AG10803 (cell line): ENCODE data around the gene SHD.

Source experiments
- DNase-seq: peaks from one replicate; pipeline ENCODE4 v3.0.0; 2010; ENCODE audit warnings: low read depth
- H3K4me3 ChIP-seq: 2 replicates; pipeline ENCODE4 v1.5.1; 2011; ENCODE audit warnings: mild to moderate bottlenecking, low read length, control low read depth
- TF ChIP-seq, protein P1 (sequence below): conservative IDR thresholded peaks from 2 replicates; pipeline ENCODE4 v1.5.1; 2011; ENCODE audit warnings: mild to moderate bottlenecking, low read length, control low read depth, inconsistent platforms

Gene SHD

GRCh38 chr19:4297901-4298809, 19.1 kb downstream of the SHD start:
- no peak for DNase-seq
- H3K4me3 ChIP-seq = no peak overlapping the region
- TF ChIP-seq, protein P1, sequence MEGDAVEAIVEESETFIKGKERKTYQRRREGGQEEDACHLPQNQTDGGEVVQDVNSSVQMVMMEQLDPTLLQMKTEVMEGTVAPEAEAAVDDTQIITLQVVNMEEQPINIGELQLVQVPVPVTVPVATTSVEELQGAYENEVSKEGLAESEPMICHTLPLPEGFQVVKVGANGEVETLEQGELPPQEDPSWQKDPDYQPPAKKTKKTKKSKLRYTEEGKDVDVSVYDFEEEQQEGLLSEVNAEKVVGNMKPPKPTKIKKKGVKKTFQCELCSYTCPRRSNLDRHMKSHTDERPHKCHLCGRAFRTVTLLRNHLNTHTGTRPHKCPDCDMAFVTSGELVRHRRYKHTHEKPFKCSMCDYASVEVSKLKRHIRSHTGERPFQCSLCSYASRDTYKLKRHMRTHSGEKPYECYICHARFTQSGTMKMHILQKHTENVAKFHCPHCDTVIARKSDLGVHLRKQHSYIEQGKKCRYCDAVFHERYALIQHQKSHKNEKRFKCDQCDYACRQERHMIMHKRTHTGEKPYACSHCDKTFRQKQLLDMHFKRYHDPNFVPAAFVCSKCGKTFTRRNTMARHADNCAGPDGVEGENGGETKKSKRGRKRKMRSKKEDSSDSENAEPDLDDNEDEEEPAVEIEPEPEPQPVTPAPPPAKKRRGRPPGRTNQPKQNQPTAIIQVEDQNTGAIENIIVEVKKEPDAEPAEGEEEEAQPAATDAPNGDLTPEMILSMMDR = no peak

- TF ChIP-seq, protein P1 = no peak
- no peak overlapping the region for H3K4me3 ChIP-seq
- DNase-seq = no peak
Measured at GRCh38 chr19:4298810-4299550, 19.9 kb downstream of the SHD start.

- TF ChIP-seq, protein P1 = no peak
- H3K4me3 ChIP-seq = no peak overlapping the region
- no peak for DNase-seq
Measured at GRCh38 chr19:4300589-4300988, 21.5 kb downstream of the SHD start.

DNA sequence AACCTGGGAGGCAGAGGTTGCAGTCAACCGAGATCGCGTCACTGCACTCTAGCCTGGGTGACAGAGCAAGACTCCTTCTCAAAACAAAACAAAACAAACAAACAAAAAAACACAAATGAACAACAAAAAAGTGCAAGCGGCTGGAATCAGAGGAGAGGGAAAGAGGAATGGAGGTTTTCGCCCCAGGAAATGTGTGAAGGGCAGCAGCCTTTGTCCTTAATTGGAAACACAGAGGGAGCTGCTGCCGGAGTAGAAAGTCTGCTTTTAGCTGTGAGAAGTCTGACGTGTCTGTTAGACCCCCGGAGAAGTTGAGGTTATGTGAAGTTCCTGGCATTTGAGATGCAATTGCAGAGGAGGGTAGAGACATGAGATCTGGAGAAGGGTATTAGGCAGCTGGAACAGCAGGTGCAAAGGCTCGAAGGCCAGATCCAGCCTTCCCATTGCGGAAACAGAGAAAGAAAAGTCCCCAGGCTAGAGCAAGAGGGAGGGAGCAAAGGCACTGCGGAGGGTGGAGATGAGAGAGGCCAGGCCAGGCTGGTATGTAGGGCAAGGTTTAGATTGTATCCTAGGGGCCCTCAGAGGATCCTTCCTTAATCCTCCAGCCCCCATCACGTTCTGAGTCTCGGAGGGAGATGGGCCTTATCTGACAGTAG, 22.6 kb downstream of the SHD start:
- H3K4me3 ChIP-seq = no peak overlapping the region
- no peak for DNase-seq
- TF ChIP-seq, protein P1 = no peak

- TF ChIP-seq, protein P1 = no peak
- no peak for DNase-seq
- H3K4me3 ChIP-seq = no peak within 1 kb of the TSS
Measured at GRCh38 chr19:4302243-4302640, 23.2 kb downstream of the SHD start, which contains the start of gene TMIGD2. Gene TMIGD2 (minus strand): TSS chr19:4302389. CDS start chr19:4302385, 4 bp downstream.

DNA sequence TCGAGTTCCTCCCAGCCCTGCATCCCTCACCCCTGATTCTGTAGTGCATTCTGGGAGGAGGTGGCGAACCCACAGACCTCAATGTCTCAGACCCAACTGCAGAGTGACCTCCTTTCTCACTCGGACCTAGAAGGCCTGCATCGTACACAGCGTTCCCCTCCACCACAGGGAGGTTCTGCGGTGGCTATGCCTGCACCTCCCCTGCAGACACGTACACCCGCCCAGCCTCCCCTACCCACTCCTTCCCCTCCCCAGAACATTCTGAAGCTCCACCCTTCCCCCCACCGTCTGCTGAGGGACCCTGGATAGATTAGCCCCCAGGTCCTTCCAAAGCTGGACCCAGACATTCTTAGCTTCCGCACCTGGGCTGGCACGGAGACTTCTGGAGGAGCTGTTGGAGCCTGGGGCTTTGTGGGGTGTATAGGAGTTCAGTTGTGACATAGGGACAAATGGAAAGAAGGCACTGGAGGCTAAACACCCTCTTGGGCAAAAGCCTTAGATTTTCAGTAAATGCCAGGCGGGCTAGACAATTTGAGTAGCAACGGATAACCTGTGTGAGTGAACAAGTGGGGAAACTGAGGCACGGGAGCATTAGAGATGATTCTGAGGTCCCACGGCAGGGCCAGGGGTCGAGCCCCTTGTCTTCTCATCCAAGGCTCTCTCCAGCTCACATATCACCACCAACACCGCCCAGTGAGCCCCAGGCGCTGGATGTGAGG, 24.9 kb downstream of the SHD start:
- DNase-seq = no peak
- peak overlapping the region; percentile 18; the same call in 1 of the 2 replicates for H3K4me3 ChIP-seq
- TF ChIP-seq, protein P1 = no peak
